Epithelial cell of esophagus (primary cell): ENCODE data around the gene FNDC11.

Source experiments
- DNase-seq: peaks from one replicate; pipeline ENCODE4 v3.0.0; 2010; ENCODE audit warnings: low read depth
- H3K4me3 ChIP-seq: 2 replicates; pipeline ENCODE4 v1.5.1; 2011; ENCODE audit warnings: mild to moderate bottlenecking, low read length, control low read depth
- CTCF ChIP-seq: IDR thresholded peaks from 2 replicates; pipeline ENCODE4 v1.5.1; 2011; ENCODE audit warnings: low read depth, mild to moderate bottlenecking, low read length, control low read depth, inconsistent platforms; ENCODE audit not compliant: insufficient read depth; ENCODE audit errors: missing control alignments

The FNDC11 gene

GRCh38 chr20:63519668-63520503 is 34.1 kb upstream of the FNDC11 start:
- no peak for TF ChIP-seq CTCF
- DNase-seq: peak; percentile 51
- H3K4me3 ChIP-seq: peak overlapping the region; percentile 52

- no peak for TF ChIP-seq CTCF
- DNase-seq: peak; percentile 83
- peak within 1 kb of the TSS; percentile 83 for H3K4me3 ChIP-seq
Measured at GRCh38 chr20:63520504-63520933, 33.4 kb upstream of the FNDC11 start, which contains the start of gene PPDPF. TSS of gene PPDPF (plus strand) at chr20:63520765. CDS start at chr20:63521309, 544 bp downstream.

DNA sequence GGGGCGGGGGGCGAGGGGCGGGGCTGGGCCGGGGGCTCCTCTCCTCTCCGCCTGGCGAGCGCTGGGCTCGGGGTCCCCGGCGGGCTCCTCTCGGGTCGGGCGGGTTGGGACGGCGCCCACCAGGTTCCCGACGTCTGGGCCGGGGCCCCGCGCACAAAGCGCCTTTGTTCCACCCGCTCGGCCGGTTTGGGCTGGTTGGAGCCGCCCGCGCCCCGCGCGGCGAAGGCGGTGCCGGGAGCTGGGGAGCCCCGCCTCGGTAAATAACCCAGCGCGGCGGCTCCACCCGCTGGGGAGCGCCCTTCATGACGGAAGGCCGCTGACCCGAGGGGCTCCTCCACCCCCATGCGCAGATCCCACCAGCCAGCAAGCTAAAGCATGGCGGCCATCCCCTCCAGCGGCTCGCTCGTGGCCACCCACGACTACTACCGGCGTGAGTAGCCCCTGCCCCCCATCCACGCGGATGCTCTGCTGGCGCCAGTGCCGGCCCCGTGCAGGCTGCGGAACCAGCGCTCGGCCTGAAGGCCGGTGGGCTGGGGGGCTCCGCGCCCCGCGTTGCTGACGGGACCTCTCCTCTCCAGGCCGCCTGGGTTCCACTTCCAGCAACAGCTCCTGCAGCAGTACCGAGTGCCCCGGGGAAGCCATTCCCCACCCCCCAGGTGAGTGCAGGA is 32.9 kb upstream of the FNDC11 start:
- peak; percentile 81 for DNase-seq
- TF ChIP-seq CTCF: no peak

DNA sequence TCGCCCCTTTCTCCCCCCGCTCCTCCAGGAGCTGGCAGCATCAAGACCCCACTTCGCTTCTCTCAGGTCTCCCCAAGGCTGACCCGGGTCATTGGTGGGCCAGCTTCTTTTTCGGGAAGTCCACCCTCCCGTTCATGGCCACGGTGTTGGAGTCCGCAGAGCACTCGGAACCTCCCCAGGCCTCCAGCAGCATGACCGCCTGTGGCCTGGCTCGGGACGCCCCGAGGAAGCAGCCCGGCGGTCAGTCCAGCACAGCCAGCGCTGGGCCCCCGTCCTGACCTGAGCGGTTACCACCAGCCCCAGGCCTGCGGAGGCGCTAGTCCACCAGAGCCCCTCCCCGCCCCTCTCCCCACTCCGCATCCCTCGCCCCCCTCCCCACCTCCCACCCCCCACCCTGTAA is 32.4 kb upstream of the FNDC11 start:
- no peak for DNase-seq
- H3K4me3 ChIP-seq: peak overlapping the region; percentile 83
- TF ChIP-seq CTCF: no peak

More for the DNA sequence above, 32.9 kb upstream of the FNDC11 start:
- H3K4me3 ChIP-seq: peak overlapping the region; percentile 83

DNA sequence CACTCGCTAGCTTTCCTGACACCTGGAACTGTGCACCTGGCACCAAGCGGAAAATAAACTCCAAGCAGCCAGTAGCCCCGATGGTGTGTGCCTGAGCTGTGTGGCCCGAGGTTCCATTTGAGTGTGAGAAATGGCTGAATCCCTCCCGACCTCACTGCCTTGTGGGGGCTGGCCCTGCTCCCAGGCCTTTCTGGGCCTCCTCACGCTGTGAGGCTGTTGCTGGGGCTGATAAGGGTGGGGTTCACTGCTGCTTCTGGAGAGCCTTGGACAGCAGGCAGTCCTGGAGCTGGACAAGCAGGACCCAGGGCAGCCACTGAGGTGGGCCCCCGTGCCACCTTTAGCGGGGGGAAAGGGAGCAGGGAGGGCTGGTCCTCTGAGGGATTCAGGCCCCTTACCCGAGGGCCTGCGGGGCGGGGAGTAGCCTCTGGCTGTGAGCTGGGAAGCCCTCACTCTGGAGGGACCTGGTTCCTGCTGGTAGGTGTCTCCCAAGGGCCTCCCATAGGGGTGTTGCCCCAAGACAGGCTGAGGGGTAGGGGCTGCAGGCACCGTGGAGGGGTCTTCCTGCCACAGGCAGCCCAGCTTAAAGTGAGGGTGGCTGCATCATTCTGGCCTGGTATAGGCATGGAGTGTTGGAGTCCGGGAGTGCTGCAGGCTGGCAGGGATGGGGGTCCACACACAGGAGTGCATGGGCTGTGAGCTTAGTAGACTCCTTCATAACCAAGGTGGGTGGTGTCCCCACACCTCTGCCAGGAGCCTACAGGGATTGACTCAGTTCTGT is 31.7 kb upstream of the FNDC11 start:
- TF ChIP-seq CTCF: no peak
- DNase-seq: no peak
- peak overlapping the region; percentile 83 for H3K4me3 ChIP-seq

GRCh38 chr20:63522981-63523611 is 30.9 kb upstream of the FNDC11 start:
- no peak overlapping the region for H3K4me3 ChIP-seq
- no peak for TF ChIP-seq CTCF
- no peak for DNase-seq
